ENCODE measurements around the gene THBS2.

DNA sequence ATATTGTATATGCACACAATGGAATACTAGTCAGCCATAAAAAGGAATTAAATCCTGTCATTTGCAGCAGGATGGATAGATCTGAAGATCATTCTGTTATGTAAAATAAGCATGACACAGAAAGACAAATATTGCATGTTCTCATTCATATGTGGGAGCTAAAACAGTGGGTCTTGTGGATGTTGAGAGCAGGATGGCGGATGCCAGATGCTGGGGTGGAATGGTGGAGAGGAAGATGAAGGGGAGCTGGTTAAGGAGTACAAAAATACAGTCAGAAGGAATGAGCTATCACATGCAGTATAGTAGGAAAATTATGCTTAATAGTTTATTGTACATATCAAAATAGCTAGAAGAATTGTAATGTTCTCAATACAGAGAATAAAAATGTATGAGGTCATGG, 41.8 kb downstream of the THBS2 start:
- TF ChIP-seq, protein P1, sequence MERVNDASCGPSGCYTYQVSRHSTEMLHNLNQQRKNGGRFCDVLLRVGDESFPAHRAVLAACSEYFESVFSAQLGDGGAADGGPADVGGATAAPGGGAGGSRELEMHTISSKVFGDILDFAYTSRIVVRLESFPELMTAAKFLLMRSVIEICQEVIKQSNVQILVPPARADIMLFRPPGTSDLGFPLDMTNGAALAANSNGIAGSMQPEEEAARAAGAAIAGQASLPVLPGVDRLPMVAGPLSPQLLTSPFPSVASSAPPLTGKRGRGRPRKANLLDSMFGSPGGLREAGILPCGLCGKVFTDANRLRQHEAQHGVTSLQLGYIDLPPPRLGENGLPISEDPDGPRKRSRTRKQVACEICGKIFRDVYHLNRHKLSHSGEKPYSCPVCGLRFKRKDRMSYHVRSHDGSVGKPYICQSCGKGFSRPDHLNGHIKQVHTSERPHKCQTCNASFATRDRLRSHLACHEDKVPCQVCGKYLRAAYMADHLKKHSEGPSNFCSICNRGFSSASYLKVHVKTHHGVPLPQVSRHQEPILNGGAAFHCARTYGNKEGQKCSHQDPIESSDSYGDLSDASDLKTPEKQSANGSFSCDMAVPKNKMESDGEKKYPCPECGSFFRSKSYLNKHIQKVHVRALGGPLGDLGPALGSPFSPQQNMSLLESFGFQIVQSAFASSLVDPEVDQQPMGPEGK (CRISPR knock-in tag; IDR thresholded peaks at IDR 0.05; ENCODE audit: borderline replicate concordance): no peak
- TF ChIP-seq TOX (CRISPR knock-in tag; IDR thresholded peaks at IDR 0.05; ENCODE audit: borderline replicate concordance) (no peak), ARNTL (CRISPR knock-in tag; IDR thresholded peaks at IDR 0.05; ENCODE audit: borderline replicate concordance, low read depth) (no peak), ISL1 (CRISPR knock-in tag; IDR thresholded peaks at IDR 0.05) (no peak), RARB (CRISPR knock-in tag; IDR thresholded peaks at IDR 0.05) (no peak), OSR1 (CRISPR knock-in tag; IDR thresholded peaks at IDR 0.05) (no peak), ZFP30 (CRISPR knock-in tag; IDR thresholded peaks at IDR 0.05) (no peak), BACH2 (CRISPR knock-in tag; IDR thresholded peaks at IDR 0.05; ENCODE audit: borderline replicate concordance) (no peak)
- TF ChIP-seq, protein P2, sequence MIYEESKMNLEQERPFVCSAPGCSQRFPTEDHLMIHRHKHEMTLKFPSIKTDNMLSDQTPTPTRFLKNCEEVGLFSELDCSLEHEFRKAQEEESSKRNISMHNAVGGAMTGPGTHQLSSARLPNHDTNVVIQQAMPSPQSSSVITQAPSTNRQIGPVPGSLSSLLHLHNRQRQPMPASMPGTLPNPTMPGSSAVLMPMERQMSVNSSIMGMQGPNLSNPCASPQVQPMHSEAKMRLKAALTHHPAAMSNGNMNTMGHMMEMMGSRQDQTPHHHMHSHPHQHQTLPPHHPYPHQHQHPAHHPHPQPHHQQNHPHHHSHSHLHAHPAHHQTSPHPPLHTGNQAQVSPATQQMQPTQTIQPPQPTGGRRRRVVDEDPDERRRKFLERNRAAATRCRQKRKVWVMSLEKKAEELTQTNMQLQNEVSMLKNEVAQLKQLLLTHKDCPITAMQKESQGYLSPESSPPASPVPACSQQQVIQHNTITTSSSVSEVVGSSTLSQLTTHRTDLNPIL (CRISPR knock-in tag; IDR thresholded peaks at IDR 0.05; ENCODE audit: low read depth): no peak
- TF ChIP-seq, protein P3, sequence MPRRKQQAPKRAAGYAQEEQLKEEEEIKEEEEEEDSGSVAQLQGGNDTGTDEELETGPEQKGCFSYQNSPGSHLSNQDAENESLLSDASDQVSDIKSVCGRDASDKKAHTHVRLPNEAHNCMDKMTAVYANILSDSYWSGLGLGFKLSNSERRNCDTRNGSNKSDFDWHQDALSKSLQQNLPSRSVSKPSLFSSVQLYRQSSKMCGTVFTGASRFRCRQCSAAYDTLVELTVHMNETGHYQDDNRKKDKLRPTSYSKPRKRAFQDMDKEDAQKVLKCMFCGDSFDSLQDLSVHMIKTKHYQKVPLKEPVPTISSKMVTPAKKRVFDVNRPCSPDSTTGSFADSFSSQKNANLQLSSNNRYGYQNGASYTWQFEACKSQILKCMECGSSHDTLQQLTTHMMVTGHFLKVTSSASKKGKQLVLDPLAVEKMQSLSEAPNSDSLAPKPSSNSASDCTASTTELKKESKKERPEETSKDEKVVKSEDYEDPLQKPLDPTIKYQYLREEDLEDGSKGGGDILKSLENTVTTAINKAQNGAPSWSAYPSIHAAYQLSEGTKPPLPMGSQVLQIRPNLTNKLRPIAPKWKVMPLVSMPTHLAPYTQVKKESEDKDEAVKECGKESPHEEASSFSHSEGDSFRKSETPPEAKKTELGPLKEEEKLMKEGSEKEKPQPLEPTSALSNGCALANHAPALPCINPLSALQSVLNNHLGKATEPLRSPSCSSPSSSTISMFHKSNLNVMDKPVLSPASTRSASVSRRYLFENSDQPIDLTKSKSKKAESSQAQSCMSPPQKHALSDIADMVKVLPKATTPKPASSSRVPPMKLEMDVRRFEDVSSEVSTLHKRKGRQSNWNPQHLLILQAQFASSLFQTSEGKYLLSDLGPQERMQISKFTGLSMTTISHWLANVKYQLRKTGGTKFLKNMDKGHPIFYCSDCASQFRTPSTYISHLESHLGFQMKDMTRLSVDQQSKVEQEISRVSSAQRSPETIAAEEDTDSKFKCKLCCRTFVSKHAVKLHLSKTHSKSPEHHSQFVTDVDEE (CRISPR knock-in tag; IDR thresholded peaks at IDR 0.05): no peak
